Gastroesophageal sphincter (tissue), 3 donors: ENCODE results near the gene CD68.

Experiments used
- EP300 ChIP-seq: sonication (generic); formaldehyde crosslinking; IDR thresholded peaks from one replicate; pipeline ENCODE4 v1.6.1; 2017; ENCODE audit warnings: antibody characterized with exemption, mild to moderate bottlenecking
- POLR2A ChIP-seq, 2 donors: fragments of 450-650 bp; IDR thresholded peaks; one replicate each; pipeline ENCODE4 v1.6.1; 2017; ENCODE audit warnings: antibody characterized with exemption in 2 of 2, mild to moderate bottlenecking in 2 of 2, moderate library complexity in 1 of 2
- POLR2AphosphoS5 ChIP-seq: sonication (generic); formaldehyde crosslinking; IDR thresholded peaks from one replicate; pipeline ENCODE4 v1.6.1; 2017; ENCODE audit warnings: antibody characterized with exemption
- TF ChIP-seq, protein P1 (sequence below), 4 experiments: fragments of 200-600 bp in 2 of 4; fragments of 450-650 bp in 2 of 4; sonication (generic) in 1 of 4; IDR thresholded peaks; one replicate each; pipeline ENCODE4 v1.5.1; 2017 to 2019; ENCODE audit warnings: antibody characterized with exemption in 4 of 4, mild to moderate bottlenecking in 2 of 4, moderate library complexity in 2 of 4

DNA sequence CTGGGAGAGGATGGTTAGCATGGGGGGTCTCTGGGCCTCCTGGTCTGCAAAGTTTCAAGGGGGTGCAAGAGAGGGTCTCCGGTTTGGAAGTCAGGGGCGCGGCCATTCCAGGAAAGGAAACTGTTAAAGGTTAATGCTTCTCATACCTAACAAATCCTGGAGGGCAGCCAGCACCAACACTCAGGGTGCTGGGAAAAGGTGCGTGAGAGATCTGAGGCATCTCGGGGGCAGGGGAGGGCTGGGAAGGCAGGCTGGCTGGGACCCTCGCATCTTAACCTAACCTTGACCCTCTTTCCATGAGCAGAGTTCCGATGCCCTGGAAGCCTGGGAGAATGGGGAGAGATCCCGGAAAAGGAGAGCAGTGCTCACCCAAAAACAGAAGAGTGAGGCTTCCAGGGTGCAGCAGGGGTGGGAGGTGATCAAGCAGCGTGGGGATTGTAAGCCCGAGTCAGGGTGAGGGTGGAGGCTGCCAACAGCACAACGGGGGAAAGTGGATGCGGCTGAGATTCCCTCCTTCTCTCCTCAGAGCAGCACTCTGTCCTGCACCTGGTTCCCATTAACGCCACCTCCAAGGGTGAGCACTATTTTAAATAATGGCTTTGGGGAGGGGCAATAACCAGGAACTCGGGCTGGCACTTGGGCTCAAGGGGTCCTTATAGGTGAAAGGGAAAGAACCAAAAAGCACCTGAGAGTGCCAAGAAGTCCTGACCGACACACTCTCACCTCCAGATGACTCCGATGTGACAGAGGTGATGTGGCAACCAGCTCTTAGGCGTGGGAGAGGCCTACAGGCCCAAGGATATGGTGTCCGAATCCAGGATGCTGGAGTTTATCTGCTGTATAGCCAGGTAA lies 19.9 kb upstream of the CD68 start:
- TF ChIP-seq, protein P1, sequence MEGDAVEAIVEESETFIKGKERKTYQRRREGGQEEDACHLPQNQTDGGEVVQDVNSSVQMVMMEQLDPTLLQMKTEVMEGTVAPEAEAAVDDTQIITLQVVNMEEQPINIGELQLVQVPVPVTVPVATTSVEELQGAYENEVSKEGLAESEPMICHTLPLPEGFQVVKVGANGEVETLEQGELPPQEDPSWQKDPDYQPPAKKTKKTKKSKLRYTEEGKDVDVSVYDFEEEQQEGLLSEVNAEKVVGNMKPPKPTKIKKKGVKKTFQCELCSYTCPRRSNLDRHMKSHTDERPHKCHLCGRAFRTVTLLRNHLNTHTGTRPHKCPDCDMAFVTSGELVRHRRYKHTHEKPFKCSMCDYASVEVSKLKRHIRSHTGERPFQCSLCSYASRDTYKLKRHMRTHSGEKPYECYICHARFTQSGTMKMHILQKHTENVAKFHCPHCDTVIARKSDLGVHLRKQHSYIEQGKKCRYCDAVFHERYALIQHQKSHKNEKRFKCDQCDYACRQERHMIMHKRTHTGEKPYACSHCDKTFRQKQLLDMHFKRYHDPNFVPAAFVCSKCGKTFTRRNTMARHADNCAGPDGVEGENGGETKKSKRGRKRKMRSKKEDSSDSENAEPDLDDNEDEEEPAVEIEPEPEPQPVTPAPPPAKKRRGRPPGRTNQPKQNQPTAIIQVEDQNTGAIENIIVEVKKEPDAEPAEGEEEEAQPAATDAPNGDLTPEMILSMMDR (IDR thresholded peaks at IDR 0.05) = no peak
- TF ChIP-seq POLR2AphosphoS5 (no peak), POLR2A (IDR thresholded peaks at IDR 0.05) (no peak), EP300 (no peak)
